Duodenal mucosa (tissue), 2 donors: ENCODE data around the gene SAMM50.

Source experiments
- H3K27ac ChIP-seq: one replicate; pipeline ENCODE4 v1.7.0; 2013; ENCODE audit warnings: low read depth, low read length
- H3K27me3 ChIP-seq, 2 donors: one replicate each; pipeline ENCODE4 v1.7.0; 2013; ENCODE audit warnings: low read length in 2 of 2, control low read depth in 1 of 2; ENCODE audit not compliant: insufficient read depth in 2 of 2, control insufficient read depth in 1 of 2
- H3K36me3 ChIP-seq, 2 donors: one replicate each; pipeline ENCODE4 v1.7.0; 2013; ENCODE audit warnings: low read length in 2 of 2, control low read depth in 1 of 2; ENCODE audit not compliant: insufficient read depth in 2 of 2, control insufficient read depth in 1 of 2
- H3K4me1 ChIP-seq, 2 donors: one replicate each; pipeline ENCODE4 v1.7.0; 2013; ENCODE audit warnings: low read length in 2 of 2, control low read depth in 1 of 2; ENCODE audit not compliant: insufficient read depth in 2 of 2, control insufficient read depth in 1 of 2
- H3K4me3 ChIP-seq, 2 donors: one replicate each; pipeline ENCODE4 v1.7.0; 2013; ENCODE audit warnings: low read length in 2 of 2, low read depth in 1 of 2
- H3K9ac ChIP-seq, 2 donors: one replicate each; pipeline ENCODE4 v1.7.0; 2013; ENCODE audit warnings: low read length in 2 of 2, low read depth in 1 of 2
- H3K9me3 ChIP-seq, 2 donors: one replicate each; pipeline ENCODE4 v1.7.0; 2013; ENCODE audit warnings: low read length in 2 of 2, control low read depth in 1 of 2; ENCODE audit not compliant: control insufficient read depth in 1 of 2

Gene SAMM50

GRCh38 chr22:43976861-43977795, 21.9 kb downstream of the SAMM50 start:
- Histone ChIP-seq H3K4me3 (no peak overlapping the region), H3K9ac (no peak overlapping the region), H3K27me3 (no peaks in the 10 kb centered on the region), H3K36me3 (peaks cover 63 to 90% of the 10 kb centered on the region in 2 donors), H3K9me3 (no peaks in the 10 kb centered on the region), H3K27ac (no peak overlapping the region), H3K4me1 (no peaks in the 10 kb centered on the region)

- Histone ChIP-seq H3K36me3 (peaks cover 56 to 84% of the 10 kb centered on the region in 2 donors), H3K9ac (no peak overlapping the region), H3K9me3 (no peaks in the 10 kb centered on the region), H3K27me3 (no peaks in the 10 kb centered on the region), H3K4me1 (no peaks in the 10 kb centered on the region), H3K27ac (no peak overlapping the region), H3K4me3 (no peak overlapping the region)
Measured at GRCh38 chr22:43978558-43978957, 23.3 kb downstream of the SAMM50 start.

GRCh38 chr22:43980579-43980978, 25.3 kb downstream of the SAMM50 start:
- H3K4me3 ChIP-seq: no peak overlapping the region
- no peak overlapping the region for H3K27ac ChIP-seq
- H3K9ac ChIP-seq: no peak overlapping the region
- H3K36me3 ChIP-seq: peaks cover 48 to 81% of the 10 kb centered on the region in 2 donors
- no peaks in the 10 kb centered on the region for H3K27me3 ChIP-seq
- no peaks in the 10 kb centered on the region for H3K9me3 ChIP-seq
- no peaks in the 10 kb centered on the region for H3K4me1 ChIP-seq

GRCh38 chr22:43980996-43981395, 25.8 kb downstream of the SAMM50 start:
- no peaks in the 10 kb centered on the region for H3K27me3 ChIP-seq
- no peak overlapping the region for H3K4me3 ChIP-seq
- H3K27ac ChIP-seq: no peak overlapping the region
- no peak overlapping the region for H3K9ac ChIP-seq
- no peaks in the 10 kb centered on the region for H3K9me3 ChIP-seq
- peaks cover 44 to 81% of the 10 kb centered on the region in 2 donors for H3K36me3 ChIP-seq
- no peaks in the 10 kb centered on the region for H3K4me1 ChIP-seq

GRCh38 chr22:43983808-43984207, 28.6 kb downstream of the SAMM50 start:
- Histone ChIP-seq H3K4me1 (no peaks in the 10 kb centered on the region), H3K9ac (no peak overlapping the region), H3K9me3 (no peaks in the 10 kb centered on the region), H3K27ac (no peak overlapping the region), H3K27me3 (no peaks in the 10 kb centered on the region), H3K36me3 (peaks cover 31 to 76% of the 10 kb centered on the region in 2 donors), H3K4me3 (no peak overlapping the region)

GRCh38 chr22:43985532-43985931, 30.3 kb downstream of the SAMM50 start:
- no peaks in the 10 kb centered on the region for H3K27me3 ChIP-seq
- H3K9ac ChIP-seq: no peak overlapping the region
- H3K9me3 ChIP-seq: no peaks in the 10 kb centered on the region
- H3K4me1 ChIP-seq: no peaks in the 10 kb centered on the region
- H3K36me3 ChIP-seq: peaks cover 23 to 75% of the 10 kb centered on the region in 2 donors
- no peak overlapping the region for H3K4me3 ChIP-seq
- no peak overlapping the region for H3K27ac ChIP-seq

- peaks cover 25 to 84% of the 10 kb centered on the region in 2 donors for H3K36me3 ChIP-seq
- H3K27ac ChIP-seq: no peak overlapping the region
- no peaks in the 10 kb centered on the region for H3K27me3 ChIP-seq
- no peaks in the 10 kb centered on the region for H3K4me1 ChIP-seq
- H3K9me3 ChIP-seq: no peaks in the 10 kb centered on the region
- H3K4me3 ChIP-seq: no peak overlapping the region
- no peak overlapping the region for H3K9ac ChIP-seq
Measured at GRCh38 chr22:43988116-43988820, 33.0 kb downstream of the SAMM50 start.

- Histone ChIP-seq H3K4me3 (no peak overlapping the region), H3K9ac (no peak overlapping the region), H3K4me1 (no peaks in the 10 kb centered on the region), H3K9me3 (no peaks in the 10 kb centered on the region), H3K36me3 (peaks cover 19 to 84% of the 10 kb centered on the region in 2 donors), H3K27me3 (no peaks in the 10 kb centered on the region), H3K27ac (no peak overlapping the region)
Measured at GRCh38 chr22:43988960-43989359, 33.7 kb downstream of the SAMM50 start.

- H3K27me3 ChIP-seq: no peaks in the 10 kb centered on the region
- H3K4me1 ChIP-seq: no peaks in the 10 kb centered on the region
- H3K36me3 ChIP-seq: peaks cover 19 to 85% of the 10 kb centered on the region in 2 donors
- no peak overlapping the region for H3K4me3 ChIP-seq
- no peak overlapping the region for H3K9ac ChIP-seq
- H3K27ac ChIP-seq: no peak overlapping the region
- no peaks in the 10 kb centered on the region for H3K9me3 ChIP-seq
Measured at GRCh38 chr22:43990044-43990443, 34.8 kb downstream of the SAMM50 start.

- Histone ChIP-seq H3K9ac (no peak overlapping the region), H3K9me3 (no peaks in the 10 kb centered on the region), H3K36me3 (peaks cover 20 to 89% of the 10 kb centered on the region in 2 donors), H3K4me3 (no peak overlapping the region), H3K27ac (no peak overlapping the region), H3K4me1 (peaks cover 0 to 5% of the 10 kb centered on the region in 2 donors), H3K27me3 (no peaks in the 10 kb centered on the region)
Measured at GRCh38 chr22:43991316-43992020, 36.2 kb downstream of the SAMM50 start.
